Ishikawa (cell line): ENCODE measurements around the gene SERINC5.

Experiments used
- CEBPB ChIP-seq: IDR thresholded peaks from 2 replicates; pipeline ENCODE4 v1.6.1; 2012
- CREB1 ChIP-seq: IDR thresholded peaks from 2 replicates; pipeline ENCODE4 v1.6.1; 2012; ENCODE audit warnings: low read depth
- RAD21 ChIP-seq: IDR thresholded peaks from 2 replicates; pipeline ENCODE4 v1.6.1; 2012; ENCODE audit warnings: low read depth
- TAF1 ChIP-seq: IDR thresholded peaks from 2 replicates; pipeline ENCODE4 v1.6.1; 2012; ENCODE audit warnings: low read depth, mild to moderate bottlenecking
- YY1 ChIP-seq: IDR thresholded peaks from 2 replicates; pipeline ENCODE4 v1.6.1; 2012; ENCODE audit warnings: low read depth

DNA sequence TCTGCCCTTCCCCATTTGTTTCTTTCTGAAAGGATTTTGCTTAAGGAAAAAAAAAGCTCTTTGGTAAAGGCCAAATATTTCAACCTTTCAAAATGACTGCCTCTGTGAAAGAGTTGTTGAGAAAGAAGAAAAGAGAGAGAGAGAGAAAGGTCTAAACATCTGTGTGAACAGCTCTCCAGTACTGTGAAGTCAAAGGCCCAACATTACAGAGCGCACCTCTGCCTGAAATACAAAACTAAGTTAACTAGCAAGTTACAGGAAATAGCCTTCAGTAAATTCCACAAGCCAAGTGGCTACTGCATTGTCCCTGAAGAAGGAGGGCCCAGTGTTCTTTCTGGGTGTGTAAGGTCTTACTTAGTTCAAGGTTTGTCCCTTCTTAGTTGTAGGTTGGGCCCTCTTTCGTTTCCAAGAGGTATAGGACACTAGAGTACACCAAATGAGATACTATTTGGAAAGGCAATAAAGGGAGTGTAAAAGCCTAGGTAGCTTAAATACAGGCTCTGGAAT is 116.3 kb downstream of the SERINC5 start:
- TF ChIP-seq CREB1 (no peak), CEBPB (no peak), YY1 (no peak), TAF1 (no peak), RAD21 (no peak)
